NCI-H1930 (cell line): Measurements from ENCODE around the gene KIF15.
A peak's percentile ranks its signal among the peaks of the same experiment; 100 is the strongest.
"Not testable (repeated sequence)": the region's sequence is repeated elsewhere in the genome, so short reads cannot be mapped to it uniquely, and the experiment has no call there.

ENCODE experiments used
- DNase-seq, 2 experiments: peaks; one replicate each; lab custom pipeline; 2025; lab: John Stamatoyannopoulos, UW

The KIF15 gene, protein sequence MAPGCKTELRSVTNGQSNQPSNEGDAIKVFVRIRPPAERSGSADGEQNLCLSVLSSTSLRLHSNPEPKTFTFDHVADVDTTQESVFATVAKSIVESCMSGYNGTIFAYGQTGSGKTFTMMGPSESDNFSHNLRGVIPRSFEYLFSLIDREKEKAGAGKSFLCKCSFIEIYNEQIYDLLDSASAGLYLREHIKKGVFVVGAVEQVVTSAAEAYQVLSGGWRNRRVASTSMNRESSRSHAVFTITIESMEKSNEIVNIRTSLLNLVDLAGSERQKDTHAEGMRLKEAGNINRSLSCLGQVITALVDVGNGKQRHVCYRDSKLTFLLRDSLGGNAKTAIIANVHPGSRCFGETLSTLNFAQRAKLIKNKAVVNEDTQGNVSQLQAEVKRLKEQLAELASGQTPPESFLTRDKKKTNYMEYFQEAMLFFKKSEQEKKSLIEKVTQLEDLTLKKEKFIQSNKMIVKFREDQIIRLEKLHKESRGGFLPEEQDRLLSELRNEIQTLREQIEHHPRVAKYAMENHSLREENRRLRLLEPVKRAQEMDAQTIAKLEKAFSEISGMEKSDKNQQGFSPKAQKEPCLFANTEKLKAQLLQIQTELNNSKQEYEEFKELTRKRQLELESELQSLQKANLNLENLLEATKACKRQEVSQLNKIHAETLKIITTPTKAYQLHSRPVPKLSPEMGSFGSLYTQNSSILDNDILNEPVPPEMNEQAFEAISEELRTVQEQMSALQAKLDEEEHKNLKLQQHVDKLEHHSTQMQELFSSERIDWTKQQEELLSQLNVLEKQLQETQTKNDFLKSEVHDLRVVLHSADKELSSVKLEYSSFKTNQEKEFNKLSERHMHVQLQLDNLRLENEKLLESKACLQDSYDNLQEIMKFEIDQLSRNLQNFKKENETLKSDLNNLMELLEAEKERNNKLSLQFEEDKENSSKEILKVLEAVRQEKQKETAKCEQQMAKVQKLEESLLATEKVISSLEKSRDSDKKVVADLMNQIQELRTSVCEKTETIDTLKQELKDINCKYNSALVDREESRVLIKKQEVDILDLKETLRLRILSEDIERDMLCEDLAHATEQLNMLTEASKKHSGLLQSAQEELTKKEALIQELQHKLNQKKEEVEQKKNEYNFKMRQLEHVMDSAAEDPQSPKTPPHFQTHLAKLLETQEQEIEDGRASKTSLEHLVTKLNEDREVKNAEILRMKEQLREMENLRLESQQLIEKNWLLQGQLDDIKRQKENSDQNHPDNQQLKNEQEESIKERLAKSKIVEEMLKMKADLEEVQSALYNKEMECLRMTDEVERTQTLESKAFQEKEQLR (N-terminal part only)

GRCh38 chr3:44761424-44762169 lies at the start of gene KIF15, which contains the start of gene KIAA1143:
KIF15 (plus strand) TSS chr3:44761794; CDS start chr3:44761866, 72 bp downstream.
KIAA1143 (minus strand) TSS chr3:44761619; CDS start chr3:44761602, 17 bp downstream.
- peak; percentile 75 to 89 for DNase-seq

- peak; percentile 69 to 77 for DNase-seq
These were observed 49.0 kb upstream of the KIF15 start, which contains the start of gene ZNF502 for GRCh38 chr3:44712455-44713075. ZNF502 (plus strand) TSS chr3:44712660; CDS start chr3:44720262, 7,602 bp downstream.

DNA sequence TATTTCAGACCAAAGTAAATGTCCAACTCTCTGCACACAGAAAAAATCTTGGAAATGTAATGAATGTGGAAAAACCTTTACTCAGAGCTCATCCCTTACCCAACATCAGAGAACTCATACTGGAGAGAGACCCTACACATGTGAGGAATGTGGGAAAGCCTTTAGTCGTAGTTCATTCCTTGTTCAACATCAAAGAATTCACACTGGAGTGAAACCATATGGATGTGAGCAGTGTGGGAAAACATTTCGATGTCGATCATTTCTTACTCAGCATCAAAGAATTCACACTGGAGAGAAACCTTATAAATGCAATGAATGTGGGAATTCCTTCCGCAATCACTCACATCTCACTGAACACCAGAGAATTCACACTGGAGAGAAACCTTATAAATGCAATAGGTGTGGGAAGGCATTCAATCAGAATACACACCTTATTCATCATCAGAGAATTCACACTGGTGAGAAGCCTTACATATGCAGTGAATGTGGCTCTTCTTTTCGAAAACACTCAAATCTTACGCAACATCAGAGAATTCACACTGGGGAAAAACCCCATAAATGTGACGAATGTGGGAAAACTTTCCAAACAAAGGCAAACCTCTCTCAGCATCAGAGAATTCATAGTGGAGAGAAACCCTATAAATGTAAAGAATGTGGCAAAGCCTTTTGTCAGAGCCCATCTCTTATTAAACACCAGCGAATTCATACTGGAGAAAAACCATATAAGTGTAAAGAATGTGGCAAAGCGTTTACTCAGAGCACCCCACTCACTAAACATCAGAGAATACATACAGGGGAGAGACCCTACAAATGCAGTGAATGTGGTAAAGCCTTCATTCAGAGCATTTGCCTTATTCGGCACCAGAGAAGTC lies 40.1 kb upstream of the KIF15 start:
- DNase-seq, result no peak

DNA sequence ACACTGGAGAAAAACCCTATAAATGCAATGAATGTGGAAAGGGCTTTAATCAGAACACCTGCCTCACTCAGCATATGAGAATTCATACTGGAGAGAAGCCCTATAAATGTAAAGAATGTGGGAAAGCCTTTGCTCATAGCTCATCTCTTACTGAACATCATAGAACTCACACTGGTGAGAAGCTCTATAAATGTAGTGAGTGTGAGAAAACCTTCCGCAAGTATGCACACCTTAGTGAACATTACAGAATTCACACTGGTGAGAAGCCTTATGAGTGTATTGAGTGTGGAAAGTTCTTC lies 39.5 kb upstream of the KIF15 start:
- no peak for DNase-seq

DNA sequence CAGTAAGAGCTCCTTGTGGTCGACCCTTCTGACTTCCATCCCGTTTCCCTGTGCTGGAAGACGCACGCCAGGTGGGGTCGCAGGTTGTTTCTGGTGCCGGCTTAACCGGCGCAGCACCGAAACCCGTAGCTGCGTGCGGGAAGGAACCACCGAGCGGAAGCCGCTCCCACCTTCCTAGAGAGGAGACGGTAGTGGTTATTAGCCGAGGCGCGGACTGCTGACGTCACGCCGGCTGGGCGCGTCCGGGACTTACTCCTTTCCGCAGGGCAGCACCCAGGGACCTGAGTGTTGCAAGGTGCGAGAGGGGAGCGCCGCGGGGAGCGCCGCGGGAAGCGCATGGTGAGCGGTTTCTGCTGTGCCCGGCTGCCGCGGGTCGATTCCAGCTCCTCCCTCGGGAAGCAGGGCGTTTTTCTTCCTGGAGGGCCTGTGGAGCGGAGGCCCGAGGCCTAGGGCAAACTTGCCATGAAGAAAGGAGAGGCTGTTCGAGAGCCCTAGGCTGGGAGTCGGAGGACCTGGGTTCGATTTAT lies 32.1 kb upstream of the KIF15 start, which contains the start of gene ZNF501:
Gene ZNF501, plus strand, starts transcription at position 252 of the 527 bp plus-strand sequence. CDS start 4,787 bp downstream, outside the sequence.
- peak; percentile 68 to 85 for DNase-seq

DNA sequence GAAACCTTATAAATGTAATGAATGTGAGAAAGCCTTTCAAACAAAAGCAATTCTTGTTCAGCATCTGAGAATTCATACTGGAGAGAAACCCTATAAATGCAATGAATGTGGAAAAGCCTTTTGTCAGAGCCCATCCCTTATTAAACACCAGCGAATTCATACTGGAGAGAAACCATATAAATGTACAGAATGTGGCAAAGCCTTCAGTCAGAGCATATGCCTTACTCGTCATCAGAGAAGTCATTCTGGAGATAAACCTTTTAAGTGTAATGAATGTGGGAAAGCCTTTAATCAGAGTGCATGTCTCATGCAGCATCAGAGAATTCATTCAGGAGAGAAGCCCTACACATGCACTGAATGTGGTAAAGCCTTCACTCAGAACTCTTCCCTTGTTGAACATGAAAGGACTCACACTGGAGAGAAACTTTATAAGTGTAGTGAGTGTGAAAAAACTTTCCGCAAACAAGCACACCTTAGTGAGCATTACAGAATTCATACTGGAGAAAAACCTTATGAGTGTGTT lies 26.9 kb upstream of the KIF15 start:
- DNase-seq, result no peak

DNA sequence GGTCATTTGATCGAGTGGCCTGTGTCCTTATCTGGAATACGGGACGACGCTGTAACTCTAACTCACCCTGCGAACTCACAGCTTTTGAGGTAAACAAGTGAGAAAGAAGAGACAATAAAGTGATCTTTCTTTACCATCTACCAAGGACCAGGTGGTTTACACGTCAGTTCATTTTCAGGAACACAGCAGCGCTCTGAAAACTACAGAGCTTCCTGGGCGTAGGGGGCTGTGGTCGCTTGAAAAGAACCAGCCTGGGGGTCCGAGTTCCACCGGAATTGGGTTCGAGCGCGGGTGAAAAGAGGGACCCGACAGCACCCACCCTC lies 532 bp upstream of the KIF15 start:
- no peak for DNase-seq

GRCh38 chr3:44762170-44762677 lies 630 bp downstream of the KIF15 start:
- no peak for DNase-seq

- DNase-seq, result no peak
These were observed 1.1 kb downstream of the KIF15 start for GRCh38 chr3:44762690-44763089.

DNA sequence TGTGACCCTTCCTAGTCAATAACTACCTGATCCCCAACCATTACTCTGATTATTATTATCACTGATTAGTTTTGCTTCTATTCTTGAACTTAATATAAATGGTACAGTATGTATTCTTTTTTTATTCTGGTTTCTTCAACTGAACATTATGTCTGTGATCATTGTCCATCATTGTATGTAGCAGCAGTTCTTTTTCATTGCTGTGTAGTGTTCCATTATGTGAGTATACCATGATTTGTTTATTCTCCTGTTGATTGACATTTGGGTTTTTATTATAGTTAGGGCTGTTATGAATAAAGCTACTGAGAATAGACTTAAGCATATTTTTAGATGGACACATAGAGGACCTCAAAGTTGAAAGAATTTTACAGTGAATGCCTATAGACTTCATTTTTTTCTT lies 2.7 kb downstream of the KIF15 start:
- no peak for DNase-seq

- no peak for DNase-seq
These were observed 10.0 kb downstream of the KIF15 start for GRCh38 chr3:44771424-44772098.

- no peak for DNase-seq
These were observed 10.5 kb downstream of the KIF15 start for GRCh38 chr3:44772099-44772442.

- no peak for DNase-seq
These were observed 21.3 kb downstream of the KIF15 start for GRCh38 chr3:44782891-44783290.

DNA sequence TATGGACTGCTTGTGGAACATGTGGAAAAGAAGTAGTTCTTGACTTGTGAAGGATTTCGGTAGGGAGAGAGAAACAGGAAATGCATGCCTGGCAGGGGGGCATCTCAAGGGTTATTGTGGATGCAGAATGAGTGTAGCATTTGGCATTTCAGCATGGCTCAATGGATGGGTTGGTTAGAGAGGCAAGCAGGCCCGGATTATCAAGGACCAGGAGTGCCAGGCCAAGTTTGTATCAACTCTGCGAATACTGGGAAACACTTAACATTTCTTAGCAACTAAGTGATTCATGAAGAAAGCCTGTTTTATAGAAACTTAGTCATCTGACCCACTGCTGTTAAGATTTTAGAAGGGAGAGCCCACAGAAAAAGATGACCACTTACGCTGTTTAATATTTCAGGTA lies 33.6 kb downstream of the KIF15 start:
- DNase-seq, result no peak

- no peak for DNase-seq
These were observed 40.4 kb downstream of the KIF15 start for GRCh38 chr3:44802011-44802410.

DNA sequence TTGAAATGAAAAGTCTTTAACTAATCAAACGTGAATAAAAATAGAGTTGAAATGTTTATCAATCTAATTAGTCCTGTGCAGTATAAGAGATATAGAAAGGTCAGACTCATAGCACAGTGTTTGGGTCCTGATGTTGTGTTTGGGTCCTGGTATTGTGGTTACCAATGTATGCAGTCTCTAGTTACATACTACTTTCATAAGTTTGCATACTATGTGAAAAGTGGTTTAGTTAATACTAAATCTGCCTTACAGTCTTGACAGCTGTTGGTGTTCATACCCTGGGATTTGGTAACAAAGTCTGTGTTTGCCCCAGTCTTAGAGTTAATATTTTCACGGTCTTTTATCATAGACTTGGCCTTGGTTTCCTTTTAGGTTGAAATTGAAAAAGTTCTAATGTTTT lies 41.7 kb downstream of the KIF15 start:
- no peak for DNase-seq

GRCh38 chr3:44805960-44806359 lies 44.4 kb downstream of the KIF15 start:
- DNase-seq, result no peak

- DNase-seq, result no peak
These were observed 53.2 kb downstream of the KIF15 start for GRCh38 chr3:44814751-44815150.

- not testable (repeated sequence) for DNase-seq
These were observed 54.7 kb downstream of the KIF15 start for GRCh38 chr3:44816334-44816733.
